Measurements from ENCODE around the gene L1CAM.

L1CAM gene

DNA sequence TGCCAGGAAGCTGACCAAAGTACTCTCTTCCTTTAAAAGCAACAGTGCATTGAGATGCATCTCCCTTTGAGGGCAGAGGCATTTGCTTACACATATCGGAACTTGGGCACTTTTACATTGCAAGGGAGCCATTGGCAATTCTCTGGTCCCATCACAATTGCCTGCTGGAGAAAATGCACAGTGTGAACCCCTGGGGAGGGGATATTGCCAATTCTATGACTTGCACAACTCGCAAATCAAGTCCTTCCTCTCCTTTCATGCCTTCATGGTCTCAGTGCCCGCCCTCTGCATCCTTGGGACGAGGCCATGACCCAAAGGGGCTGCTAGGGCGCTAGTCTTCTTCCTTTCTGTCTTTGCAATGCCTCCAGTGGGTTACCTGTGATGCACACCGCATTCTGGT, 40.8 kb downstream of the L1CAM start:
- in situ Hi-C loops (cut with MboI; ENCODE audit: low pct_unique_long_range_greater_than_20kb, low sequenced_read_pairs): no loop called here
- DNase-seq: no peak

DNA sequence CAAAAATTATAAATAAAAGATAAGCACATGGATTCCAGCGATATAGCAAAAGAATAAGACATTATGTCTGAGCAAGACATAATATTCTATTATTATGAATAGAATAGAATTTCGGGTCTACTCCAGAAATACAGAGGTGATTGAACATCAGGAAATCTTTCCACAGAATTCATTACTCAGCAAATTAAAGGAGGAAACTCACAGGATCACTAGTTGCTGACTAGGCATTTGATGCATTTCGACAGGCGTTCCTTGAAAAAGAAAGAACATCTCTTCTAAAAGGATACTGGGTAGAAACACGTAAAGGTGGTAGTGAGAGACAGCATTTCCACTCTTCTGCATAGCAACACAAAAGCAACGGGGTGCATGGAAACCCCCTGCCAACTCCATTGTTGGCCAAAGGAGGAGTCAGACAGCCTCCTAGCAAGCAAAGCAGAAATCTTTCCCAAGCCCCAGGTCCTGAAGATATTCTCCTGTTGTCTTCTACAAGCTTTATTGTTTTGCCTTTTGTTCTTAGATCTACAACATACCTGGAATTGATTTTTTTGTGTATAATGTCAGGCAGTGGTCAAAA, 41.4 kb downstream of the L1CAM start:
- no peak for DNase-seq
- in situ Hi-C loops (cut with MboI; ENCODE audit: low pct_unique_long_range_greater_than_20kb, low sequenced_read_pairs): no loop called here

DNA sequence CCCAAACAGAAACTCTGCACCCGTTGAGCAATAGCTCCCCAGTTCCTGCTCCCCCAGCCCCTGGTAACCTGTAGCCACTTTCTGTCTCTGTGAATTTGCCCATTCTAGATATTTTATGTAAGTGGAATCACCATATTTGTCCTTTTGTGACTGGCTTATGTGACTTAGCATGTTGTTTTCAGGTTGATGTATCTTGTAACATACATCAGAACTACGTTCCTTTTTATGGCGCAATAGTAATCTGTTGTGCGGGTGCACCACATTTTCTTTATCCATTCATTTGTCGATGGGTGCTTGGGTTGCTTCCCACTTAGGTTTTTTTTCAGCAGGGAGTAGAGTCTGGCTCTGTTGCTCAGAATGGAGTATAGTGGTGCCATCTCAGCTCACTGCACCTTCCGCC, 49.1 kb downstream of the L1CAM start:
- in situ Hi-C loops (cut with MboI; ENCODE audit: low pct_unique_long_range_greater_than_20kb, low sequenced_read_pairs): no loop called here
- DNase-seq: no peak

DNA sequence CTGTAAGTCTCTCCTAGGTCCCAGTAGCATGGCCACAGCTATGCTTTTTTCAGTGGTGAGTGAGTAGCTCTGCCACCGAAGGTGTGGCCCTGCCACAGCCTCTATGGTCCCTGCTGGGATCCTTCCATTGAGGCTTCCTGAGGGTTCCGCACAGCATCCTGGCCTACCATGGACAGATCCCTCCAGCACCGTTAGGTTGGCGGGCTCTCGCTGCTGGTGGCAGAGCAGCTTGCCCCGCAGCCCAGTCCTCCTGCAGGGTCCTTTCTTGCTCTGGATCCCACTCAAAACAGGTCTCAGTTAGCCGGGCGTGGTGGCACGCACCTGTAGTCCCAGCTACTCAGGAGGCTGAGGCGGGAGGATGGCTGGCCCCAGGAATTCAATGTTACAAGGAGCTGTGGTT, 53.2 kb downstream of the L1CAM start:
- DNase-seq: no peak
- in situ Hi-C loops (cut with MboI; ENCODE audit: low pct_unique_long_range_greater_than_20kb, low sequenced_read_pairs): no loop called here

DNA sequence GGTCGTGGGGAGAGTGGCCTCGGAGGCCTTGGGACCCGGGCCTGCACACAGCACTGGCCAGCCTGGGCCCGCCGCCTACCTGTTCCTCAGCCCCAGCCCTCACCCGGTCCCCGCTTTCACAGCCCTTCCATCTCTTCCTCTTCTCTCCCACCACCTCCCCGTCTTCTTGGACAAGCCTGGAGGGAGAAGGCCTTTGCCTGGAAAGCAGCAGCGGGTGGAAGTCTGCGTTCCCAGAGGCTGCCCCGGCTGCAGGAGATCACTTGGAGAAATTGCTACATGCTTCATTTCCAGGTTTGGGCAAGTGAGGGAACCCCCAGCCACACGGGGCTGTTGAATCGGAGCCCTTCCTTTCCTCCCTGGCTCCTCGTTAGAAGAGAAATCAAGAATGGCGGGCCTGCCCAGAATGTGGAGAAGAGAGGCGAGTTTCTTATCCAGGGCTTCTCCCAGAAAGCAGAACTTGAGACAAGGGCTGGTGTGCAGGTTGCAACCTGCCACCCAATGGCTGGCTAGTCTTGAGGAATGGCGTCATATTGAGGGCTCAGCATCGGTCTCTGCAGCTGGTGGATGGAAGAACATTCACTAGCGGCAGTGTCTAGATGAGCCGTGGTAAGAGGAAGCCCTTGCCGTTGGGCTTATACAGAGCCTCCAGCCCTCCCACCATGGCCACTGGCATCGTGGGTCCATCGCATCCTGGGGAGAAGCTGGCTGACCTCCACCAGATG, 54.4 kb downstream of the L1CAM start:
- in situ Hi-C loops (cut with MboI; ENCODE audit: low pct_unique_long_range_greater_than_20kb, low sequenced_read_pairs): no loop called here
- DNase-seq: peak; percentile 43

DNA sequence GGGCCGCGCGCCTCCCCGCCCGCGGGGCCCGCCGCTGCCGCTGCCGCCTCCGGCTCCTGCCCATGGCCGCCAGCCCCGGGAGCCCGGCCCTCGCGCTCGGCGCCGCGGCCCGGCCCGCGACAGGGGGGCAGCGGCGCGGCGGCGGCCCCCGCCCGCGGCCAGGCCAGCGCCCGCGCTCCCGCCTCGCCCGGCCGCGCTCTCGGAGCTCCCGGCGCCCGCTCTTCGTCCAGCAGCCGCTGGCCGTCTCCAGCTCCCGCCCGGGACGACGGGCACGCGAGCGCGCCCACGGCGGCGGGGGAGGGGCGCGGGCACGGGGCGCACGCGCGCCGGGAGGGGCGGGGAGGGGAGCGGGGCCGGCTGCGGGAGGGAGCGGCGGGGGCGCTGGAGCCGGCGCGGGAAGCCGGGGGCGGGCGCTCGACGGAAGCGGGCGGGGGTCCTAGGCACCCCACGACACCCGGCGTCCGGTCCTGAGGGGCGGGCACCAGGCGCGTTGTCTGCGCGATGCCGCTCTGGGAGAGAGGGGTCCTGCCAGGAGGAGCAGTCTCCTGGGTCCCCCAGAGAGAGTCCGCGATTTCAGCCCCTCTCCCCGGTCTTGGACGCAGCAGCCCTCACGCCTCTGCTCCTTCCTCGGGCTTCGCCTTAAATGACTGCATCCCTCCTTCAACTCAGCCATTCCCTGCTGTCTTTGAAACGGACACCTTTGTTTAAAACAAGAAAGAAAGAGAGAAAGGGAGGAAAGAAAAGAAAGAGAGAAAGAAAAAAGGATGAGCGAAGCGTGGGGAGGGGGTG, 55.1 kb downstream of the L1CAM start:
- in situ Hi-C loops (cut with MboI; ENCODE audit: low pct_unique_long_range_greater_than_20kb, low sequenced_read_pairs): no loop called here
- no peak for DNase-seq

DNA sequence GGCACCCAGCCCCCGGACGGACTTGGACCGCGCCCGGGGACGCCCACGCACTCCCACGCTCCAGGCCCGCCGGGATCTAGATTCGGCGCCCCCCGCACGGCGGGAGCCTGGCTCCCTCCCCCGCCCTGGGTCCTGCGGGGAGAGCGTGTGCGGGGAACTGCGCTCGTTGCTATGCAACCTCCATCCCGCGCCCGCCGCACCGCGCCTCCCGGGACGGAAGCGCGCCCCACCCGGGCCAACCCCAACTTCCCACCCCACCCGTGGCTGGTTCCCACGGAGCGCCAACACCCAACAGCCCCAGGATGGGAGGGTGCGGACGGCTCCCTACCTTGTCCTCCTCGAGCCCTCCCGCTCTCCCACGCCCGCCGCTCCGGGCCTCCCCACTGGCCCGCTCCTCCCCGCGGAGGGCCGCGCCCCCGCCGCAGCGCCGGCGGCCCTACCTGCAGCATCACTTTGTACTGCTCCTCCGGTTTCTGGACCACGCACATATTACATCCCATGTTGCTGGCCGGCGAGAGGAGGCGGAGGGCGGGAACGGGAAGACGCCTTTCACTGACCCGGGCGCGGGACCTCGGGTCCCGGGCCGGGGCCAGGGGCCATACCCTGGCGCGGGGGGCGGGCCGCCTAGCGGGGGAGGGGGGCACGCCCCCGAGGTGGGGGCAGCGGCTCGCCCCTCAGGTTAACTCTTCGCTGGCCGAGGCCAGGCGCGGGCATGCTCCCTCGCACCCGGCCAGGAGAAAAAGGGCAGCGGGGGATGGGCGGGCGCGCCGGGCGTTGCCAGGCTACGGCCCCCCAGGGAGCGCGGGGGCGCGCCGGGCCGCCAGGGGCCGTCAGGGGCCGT, 56.0 kb downstream of the L1CAM start, which contains the start of gene PDZD4:
Gene PDZD4 (minus strand): TSS at position 746 of the 841 bp plus-strand sequence. CDS start 246 bp downstream, at position 500.
- no peak for DNase-seq
- in situ Hi-C loops (cut with MboI; ENCODE audit: low pct_unique_long_range_greater_than_20kb, low sequenced_read_pairs): no loop called here

DNA sequence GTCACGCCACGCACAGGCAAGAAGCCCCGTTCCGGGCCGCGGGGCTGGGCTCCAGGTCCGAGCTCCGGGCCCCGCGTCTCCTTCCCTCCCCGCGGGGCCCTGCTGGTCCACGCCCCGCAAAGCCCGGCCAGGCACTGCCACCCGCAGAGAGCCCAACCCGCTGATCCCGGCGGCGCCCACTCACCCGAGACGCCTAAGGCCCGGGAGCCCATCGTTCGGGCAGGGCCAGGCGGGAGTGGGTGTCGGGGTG, 56.5 kb downstream of the L1CAM start:
- no peak for DNase-seq
- in situ Hi-C loops (cut with MboI; ENCODE audit: low pct_unique_long_range_greater_than_20kb, low sequenced_read_pairs): no loop called here

DNA sequence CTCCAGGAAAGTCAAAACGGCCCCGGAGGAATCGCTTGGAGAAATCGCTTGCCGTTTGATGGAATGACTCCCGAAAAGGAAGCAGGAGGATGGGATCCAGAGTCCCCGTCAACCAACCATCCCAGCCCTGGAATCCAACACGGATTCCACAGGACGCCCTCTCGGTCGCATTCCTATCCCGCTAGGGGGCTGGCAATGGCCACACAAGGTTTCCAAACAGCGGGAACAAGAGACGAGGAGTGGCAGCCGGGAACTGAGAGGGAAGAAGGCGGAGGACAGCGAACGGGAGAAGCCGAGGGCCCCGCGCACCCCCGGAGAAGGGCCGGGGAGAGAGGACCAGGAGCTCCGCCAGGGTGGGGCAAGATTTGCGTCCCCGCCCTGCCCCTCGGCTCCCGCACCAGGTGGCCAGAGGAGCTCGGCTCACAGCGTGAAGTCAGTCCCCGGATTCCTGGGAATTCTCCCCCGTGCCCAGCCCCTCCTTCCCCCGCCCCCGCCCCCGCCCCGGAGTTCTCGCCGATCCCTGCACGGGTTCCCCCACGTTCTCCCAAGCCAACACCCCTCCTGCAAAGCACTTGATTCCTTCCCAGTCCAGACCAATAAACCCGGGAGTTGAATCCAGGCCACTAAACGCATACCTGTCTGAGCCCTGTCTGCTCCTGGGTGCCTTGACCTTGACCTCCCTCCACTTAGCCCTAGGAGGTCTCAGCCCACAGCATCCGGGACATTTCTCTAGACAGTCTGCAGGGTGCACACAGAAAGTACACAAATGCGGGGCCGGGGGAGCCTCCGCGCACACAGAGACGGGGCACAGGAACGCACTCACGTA, 57.0 kb downstream of the L1CAM start:
- DNase-seq: no peak

DNA sequence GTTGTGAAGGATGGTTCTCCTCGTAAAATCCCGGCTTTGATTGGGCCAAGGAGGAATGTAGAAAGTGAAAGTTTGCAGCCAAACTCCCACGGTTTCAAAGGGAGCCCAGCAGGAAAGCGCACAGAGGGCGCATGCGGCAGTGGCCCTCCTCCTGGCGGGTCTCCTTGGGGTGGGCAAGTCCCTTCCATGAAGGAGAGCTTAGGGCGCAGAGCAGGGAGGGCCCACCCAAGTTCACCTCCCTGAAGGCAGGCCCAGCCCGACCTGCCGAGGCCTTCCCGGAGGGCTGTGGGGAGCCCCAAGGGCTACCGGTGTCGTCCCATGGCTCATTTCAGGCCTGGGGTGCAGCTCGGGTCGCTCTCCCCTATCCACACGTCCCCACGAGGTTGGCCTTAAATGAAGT, 57.7 kb downstream of the L1CAM start:
- no peak for DNase-seq
- in situ Hi-C loops (cut with MboI; ENCODE audit: low pct_unique_long_range_greater_than_20kb, low sequenced_read_pairs): no loop called here

More for the DNA sequence above, 57.0 kb downstream of the L1CAM start:
- in situ Hi-C loops (cut with MboI; ENCODE audit: low pct_unique_long_range_greater_than_20kb, low sequenced_read_pairs): no loop called here

DNA sequence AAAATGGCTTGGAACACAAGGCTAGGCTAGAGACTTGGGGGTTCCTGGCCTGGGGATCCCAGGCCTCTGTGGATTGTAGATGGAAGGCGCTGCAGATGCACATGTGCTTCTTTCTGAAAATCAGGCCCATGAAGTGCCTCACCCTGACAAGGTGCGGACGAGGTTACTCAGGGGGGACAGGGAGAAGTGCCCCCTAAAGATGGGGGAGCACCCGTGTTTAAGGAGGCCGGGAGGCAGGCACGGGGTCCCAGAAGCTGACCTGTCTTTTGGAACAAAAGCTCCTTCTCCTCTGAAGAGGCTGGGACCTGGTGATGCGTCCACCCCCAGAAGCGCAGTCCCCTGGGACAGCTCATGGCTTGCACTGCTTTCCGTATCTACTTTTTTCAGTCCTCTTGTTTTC, 58.1 kb downstream of the L1CAM start:
- in situ Hi-C loops (cut with MboI; ENCODE audit: low pct_unique_long_range_greater_than_20kb, low sequenced_read_pairs): no loop called here

DNA sequence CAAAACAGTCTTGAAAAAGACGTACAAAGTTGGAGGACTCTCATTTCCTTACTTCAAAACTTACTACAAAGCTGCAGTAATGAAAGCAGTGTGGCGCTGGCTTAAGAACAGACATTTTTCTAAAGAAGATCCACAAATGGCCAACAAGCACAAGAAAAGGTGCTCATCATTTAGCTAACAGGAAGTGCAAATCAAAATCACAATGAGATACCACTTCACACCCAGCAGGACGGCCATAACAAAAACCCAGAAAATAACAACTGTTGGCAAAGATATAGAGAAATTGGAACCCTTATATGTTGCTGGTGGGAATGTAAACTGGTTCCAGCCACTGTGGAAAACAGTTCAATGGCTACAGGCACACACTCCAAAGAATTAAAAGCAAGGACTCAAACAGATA, 59.0 kb downstream of the L1CAM start:
- in situ Hi-C loops (cut with MboI; ENCODE audit: low pct_unique_long_range_greater_than_20kb, low sequenced_read_pairs): no loop called here
- DNase-seq: no peak

More for the DNA sequence above, 58.1 kb downstream of the L1CAM start:
- no peak for DNase-seq

DNA sequence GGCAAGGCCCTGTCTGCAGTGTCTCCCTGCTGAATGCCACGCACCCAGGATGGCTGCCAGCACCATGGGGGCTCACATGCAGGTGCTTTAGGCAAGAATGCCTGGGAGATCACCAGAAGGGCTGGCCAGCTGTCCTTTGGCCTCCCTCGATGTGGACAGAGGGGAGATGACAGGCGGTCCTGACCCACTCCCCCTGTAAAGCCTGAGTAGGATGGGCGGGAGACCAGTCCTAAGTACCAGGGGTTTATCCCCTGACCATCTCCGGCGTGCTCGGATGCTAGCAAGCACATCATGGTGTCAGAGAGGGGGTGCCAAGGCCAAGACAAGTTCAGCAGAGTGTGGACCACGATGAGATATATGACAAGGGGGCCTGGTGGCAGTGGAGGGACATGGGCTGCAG, 60.9 kb downstream of the L1CAM start:
- in situ Hi-C loops (cut with MboI; ENCODE audit: low pct_unique_long_range_greater_than_20kb, low sequenced_read_pairs): no loop called here
- DNase-seq: no peak

DNA sequence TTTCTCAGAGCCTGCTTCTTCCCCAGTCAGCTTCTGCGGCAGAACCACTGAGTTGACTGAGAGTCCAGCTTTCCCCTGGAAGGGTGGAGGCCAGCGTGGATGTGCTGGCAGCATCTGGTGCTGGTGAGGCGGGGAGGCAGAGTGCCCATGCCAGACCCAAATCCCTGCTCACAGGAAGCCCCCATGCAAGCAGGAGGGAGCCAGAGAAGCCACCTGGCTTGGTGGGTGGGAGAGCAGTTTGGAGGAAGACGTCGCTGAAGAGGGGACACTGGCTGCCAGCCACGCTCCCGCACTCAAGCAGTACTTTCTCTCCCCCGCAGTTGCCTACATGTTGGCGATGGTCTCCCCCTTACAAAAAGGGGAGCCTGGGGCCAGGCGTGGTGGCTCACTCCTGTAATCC, 61.6 kb downstream of the L1CAM start:
- in situ Hi-C loops (cut with MboI; ENCODE audit: low pct_unique_long_range_greater_than_20kb, low sequenced_read_pairs): no loop called here
- no peak for DNase-seq

DNA sequence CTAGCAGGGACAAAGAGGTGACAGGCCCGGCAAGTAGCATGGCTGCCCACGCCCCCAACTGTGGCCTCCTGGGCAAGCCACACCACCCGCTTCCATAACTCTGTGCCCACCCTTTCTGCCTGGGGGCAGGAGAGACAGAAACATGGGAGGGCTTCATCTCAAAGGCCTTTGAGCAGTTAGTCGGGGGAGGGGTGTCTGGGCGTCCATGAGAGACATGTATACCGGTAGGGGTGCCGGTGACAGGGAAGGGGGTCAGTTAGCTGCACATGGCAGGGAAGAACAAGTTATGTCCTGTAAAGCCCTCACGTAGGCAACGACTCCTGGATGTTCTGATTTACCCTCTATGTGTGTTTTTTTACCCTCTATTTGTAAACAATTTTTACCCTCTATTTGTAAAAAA, 64.9 kb downstream of the L1CAM start:
- in situ Hi-C loops (cut with MboI; ENCODE audit: low pct_unique_long_range_greater_than_20kb, low sequenced_read_pairs): no loop called here
- no peak for DNase-seq

DNA sequence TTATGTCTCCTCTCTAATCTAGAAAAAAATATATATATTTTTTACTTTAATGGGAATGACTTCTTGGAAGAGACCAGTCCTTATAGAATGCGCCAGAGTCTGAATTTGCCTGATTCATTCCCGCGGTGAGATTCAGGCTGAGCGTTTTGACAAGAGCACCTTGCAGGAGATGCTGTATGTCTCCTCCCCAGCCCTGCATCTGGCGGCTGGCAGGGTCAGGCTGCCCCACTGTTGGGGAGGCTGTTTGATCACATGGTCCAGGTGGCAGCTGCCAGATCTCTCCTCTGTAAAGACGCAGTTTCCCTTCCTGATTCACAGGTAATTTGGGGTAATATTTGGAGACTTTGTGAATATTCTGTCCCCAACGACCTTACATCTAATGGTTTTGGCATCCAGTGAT, 65.4 kb downstream of the L1CAM start:
- in situ Hi-C loops (cut with MboI; ENCODE audit: low pct_unique_long_range_greater_than_20kb, low sequenced_read_pairs): no loop called here
- DNase-seq: no peak

DNA sequence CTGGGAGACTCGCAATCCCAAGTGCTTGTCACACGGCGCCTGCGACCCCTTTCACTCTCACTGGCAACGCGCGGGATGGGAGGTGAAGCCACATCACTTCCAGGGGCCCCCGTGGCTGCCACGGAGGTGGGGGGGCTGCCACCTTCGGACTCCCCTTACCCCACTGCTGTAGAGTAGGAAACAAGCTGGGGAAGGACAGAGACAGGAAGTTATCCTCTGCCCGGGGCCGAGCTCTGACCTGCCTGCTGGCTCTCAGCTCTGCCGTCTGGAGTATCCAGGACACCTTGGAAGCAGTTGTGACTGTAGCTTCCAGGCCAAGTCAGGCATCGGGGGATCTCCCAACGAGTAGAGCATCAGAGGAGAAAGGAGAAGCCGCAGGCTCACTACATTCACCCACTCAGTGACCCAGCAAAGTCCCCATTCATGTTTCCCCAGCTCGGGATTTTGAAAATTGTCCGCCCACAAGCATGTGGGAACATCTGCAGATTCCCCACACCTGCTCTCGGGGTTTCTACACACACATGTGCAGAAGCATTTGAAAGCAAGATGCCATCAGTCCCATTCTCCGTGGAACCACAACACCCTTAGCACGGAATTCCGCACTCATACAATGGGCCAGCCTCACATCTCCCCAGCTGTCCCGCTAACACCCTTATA, 66.5 kb downstream of the L1CAM start:
- no peak for DNase-seq
- in situ Hi-C loops (cut with MboI; ENCODE audit: low pct_unique_long_range_greater_than_20kb, low sequenced_read_pairs): no loop called here

DNA sequence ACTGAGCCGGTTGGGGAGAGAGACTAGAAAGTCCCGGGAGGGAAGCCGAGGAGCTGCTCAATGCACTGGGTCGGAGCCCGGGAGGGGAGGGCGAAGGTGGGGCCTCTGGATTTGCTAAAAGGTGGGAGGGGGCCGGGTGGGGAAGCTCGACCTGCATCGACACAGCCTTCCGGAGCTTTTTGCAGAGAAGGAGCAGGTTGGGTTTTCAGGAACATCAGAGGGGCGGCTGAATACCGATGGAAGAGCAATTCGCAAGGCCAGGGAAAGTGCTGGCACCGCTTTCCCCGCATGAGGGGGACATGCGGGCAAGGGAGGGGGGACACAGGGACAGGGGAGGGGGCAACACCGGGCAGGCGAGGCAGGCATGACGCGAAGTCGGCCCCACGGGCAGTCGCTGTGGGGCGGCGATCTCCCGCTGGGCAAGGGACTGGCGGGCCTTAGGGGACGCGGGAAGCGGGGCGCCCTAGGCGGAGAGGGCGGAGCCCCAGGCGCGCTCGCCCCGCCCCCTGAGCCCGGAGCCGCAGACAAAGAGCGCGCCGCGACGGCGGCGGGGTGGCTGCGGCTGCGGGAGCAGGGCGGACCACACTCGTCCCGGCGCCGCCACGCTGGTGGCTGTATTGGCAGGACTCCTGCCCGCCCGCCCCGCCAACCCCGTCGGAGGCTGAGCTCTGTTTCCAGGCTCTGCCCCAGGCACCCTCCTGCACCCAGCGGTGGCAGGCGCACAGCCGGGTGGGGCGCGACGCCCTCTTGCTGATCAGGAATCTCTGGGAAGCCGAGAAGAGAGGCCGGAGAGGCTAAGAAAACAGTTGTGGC, 67.2 kb downstream of the L1CAM start:
- peak; percentile 42 for DNase-seq
- in situ Hi-C loops (cut with MboI; ENCODE audit: low pct_unique_long_range_greater_than_20kb, low sequenced_read_pairs): no loop called here

Data from KBM-7 (cell line).